Measurements from ENCODE around the gene SFXN3. TPM values are rescaled to one million over a fixed set of nuclear protein-coding genes. Genes with fewer than 3 reads are reported as not detected.

SFXN3 gene
- total RNA-seq, 2 experiments from 2014 or later = 28.8 to 29.6 TPM

DNA sequence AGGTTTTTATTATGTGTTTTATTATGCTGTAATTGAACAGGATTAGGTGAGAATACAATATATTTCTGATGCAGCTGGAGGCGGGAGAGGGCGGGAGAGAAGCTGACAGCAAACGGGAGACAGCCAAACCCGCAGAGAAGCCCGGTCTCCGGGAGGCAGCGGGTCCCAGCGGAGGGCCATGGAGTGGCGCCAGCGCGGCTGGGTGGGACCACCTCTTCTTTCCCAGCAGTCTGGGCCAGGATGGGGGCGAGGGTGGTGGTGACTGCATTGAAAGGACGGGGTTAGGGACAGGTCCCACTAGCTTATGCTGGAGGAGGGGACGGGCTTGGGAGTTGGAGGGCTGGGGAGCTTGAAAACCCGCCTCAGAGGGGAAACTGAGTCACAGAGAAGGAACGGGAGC, 16.2 kb downstream of the SFXN3 start:
- TF ChIP-seq, protein P1, sequence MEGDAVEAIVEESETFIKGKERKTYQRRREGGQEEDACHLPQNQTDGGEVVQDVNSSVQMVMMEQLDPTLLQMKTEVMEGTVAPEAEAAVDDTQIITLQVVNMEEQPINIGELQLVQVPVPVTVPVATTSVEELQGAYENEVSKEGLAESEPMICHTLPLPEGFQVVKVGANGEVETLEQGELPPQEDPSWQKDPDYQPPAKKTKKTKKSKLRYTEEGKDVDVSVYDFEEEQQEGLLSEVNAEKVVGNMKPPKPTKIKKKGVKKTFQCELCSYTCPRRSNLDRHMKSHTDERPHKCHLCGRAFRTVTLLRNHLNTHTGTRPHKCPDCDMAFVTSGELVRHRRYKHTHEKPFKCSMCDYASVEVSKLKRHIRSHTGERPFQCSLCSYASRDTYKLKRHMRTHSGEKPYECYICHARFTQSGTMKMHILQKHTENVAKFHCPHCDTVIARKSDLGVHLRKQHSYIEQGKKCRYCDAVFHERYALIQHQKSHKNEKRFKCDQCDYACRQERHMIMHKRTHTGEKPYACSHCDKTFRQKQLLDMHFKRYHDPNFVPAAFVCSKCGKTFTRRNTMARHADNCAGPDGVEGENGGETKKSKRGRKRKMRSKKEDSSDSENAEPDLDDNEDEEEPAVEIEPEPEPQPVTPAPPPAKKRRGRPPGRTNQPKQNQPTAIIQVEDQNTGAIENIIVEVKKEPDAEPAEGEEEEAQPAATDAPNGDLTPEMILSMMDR (IDR thresholded peaks at IDR 0.05) = no peak
- no peak overlapping the region for H3K4me3 Mint-ChIP-seq
- no peaks in the 10 kb centered on the region for H3K9me3 Mint-ChIP-seq
- CTCF ChIA-PET = interaction anchor here (11.0 to 20.4 kb wide), 2 partner anchors 14 to 30 kb away, joined by 114 to 655 read pairs; partner anchors contain the start of gene KAZALD1
- H3K27ac Mint-ChIP-seq = no peak overlapping the region
- no peak for DNase-seq
- no peaks in the 10 kb centered on the region for H3K36me3 Mint-ChIP-seq (ENCODE audit: low read depth)
- POLR2A ChIA-PET = interaction anchor here (1.3 to 1.5 kb wide), 2 partner anchors 17 to 20 kb away, joined by 3 read pairs; no protein-coding TSS in a partner anchor
- intact Hi-C loops (cut with micrococcal nuclease) = no loop called here
- H3K4me1 Mint-ChIP-seq (ENCODE audit: low read depth) = peaks cover 19% of the 10 kb centered on the region
- peaks cover 48% of the 10 kb centered on the region for H3K27me3 Mint-ChIP-seq
- no peak for ATAC-seq

- Mint-ChIP-seq H3K27me3 (peaks cover 48% of the 10 kb centered on the region), H3K4me3 (no peak overlapping the region), H3K27ac (no peak overlapping the region), H3K9me3 (no peaks in the 10 kb centered on the region), H3K4me1 (ENCODE audit: low read depth) (peaks cover 12% of the 10 kb centered on the region), H3K36me3 (ENCODE audit: low read depth) (no peaks in the 10 kb centered on the region)
- CTCF ChIA-PET = interaction anchor here (2.4 to 20.4 kb wide), 4 partner anchors 13 to 49 kb away, joined by 14 to 655 read pairs (median 70); partner anchors contain the start of genes KAZALD1, PDZD7 and SFXN3
- intact Hi-C loops (cut with micrococcal nuclease) = no loop called here
- ATAC-seq = no peak
- TF ChIP-seq, protein P1 (IDR thresholded peaks at IDR 0.05) = no peak
- no peak for DNase-seq
- POLR2A ChIA-PET = interaction anchor here (1.3 to 1.5 kb wide), 2 partner anchors 17 to 19 kb away, joined by 3 read pairs; no protein-coding TSS in a partner anchor
Observed at GRCh38 chr10:101047961-101048892, 17.2 kb downstream of the SFXN3 start.

GRCh38 chr10:101050208-101051069, 19.4 kb downstream of the SFXN3 start:
- TF ChIP-seq, protein P1 (IDR thresholded peaks at IDR 0.05) = peak; percentile 88
- Mint-ChIP-seq H3K4me1 (ENCODE audit: low read depth) (peaks cover 9% of the 10 kb centered on the region), H3K36me3 (ENCODE audit: low read depth) (peaks cover 2% of the 10 kb centered on the region), H3K4me3 (no peak overlapping the region), H3K9me3 (no peaks in the 10 kb centered on the region), H3K27me3 (peaks cover 48% of the 10 kb centered on the region), H3K27ac (no peak overlapping the region)
- DNase-seq (peak; percentile 83), ATAC-seq (peak; percentile 97)
- CTCF ChIA-PET = interaction anchor here (0.6 to 23.2 kb wide), 41 partner anchors 5 to 537 kb away, joined by 3 to 655 read pairs (median 4); partner anchors contain the start of genes KAZALD1, PDZD7 and SFXN3
- intact Hi-C loops (cut with micrococcal nuclease) = no loop called here
- POLR2A ChIA-PET = interaction anchor here (0.8 to 1.1 kb wide), 3 partner anchors 7 to 12 kb away, joined by 3 read pairs; partner anchors contain the start of gene KAZALD1

DNA sequence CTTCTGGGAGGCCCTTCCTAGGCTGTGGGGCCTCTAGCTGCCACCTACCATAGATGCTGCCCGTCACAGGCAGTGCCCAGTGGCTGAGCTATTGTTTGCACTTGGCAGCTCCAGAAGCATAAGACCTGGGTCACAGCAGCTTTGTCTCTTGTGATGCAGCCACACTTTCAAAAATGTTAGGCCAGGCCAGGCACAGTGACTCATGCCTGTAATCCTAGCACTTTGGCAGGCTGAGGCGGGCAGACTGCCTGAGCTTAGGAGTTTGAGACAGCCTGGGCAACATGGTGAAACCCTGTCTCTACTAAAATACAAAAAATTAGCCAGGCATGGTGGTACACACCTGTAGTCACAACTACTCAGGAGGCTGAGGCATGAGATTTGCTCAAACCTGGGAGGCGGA, 21.3 kb downstream of the SFXN3 start:
- CTCF ChIA-PET = interaction anchor here (1.4 to 23.2 kb wide), 9 partner anchors 6 to 109 kb away, joined by 4 to 655 read pairs (median 25); partner anchors contain the start of genes KAZALD1, PDZD7 and SFXN3
- no peaks in the 10 kb centered on the region for H3K9me3 Mint-ChIP-seq
- intact Hi-C loops (cut with micrococcal nuclease) = no loop called here

More for the DNA sequence above, 21.3 kb downstream of the SFXN3 start:
- peaks cover 9% of the 10 kb centered on the region for H3K4me1 Mint-ChIP-seq (ENCODE audit: low read depth)
- TF ChIP-seq, protein P1 (IDR thresholded peaks at IDR 0.05) = no peak
- DNase-seq (no peak), ATAC-seq (no peak)
- H3K27me3 Mint-ChIP-seq = peaks cover 36% of the 10 kb centered on the region
- H3K36me3 Mint-ChIP-seq (ENCODE audit: low read depth) = peaks cover 3% of the 10 kb centered on the region
- POLR2A ChIA-PET = no interaction called here
- H3K4me3 Mint-ChIP-seq = no peak overlapping the region
- H3K27ac Mint-ChIP-seq = no peak overlapping the region
